Activated naive CD4-positive, alpha-beta T cell treated with anti-CD3 and anti-CD28 coated beads for 36 hours (primary cell): Measurements from ENCODE around the gene DRC1. TPM values are rescaled to one million over a fixed set of nuclear protein-coding genes. Genes with fewer than 3 reads are reported as not detected.
A peak's percentile ranks its signal among the peaks of the same experiment; 100 is the strongest.
"Not testable (repeated sequence)": the region's sequence is repeated elsewhere in the genome, so short reads cannot be mapped to it uniquely, and the experiment has no call there.

Experiments
- CTCF ChIA-PET: fragments of 350-600 bp; sonication (Branson Sonifier 250); formaldehyde crosslinking; loops from one replicate; lab custom pipeline; 2021; ENCODE audit warnings: antibody characterized with exemption; lab: Charles Lee
- DNase-seq: peaks from one replicate; pipeline ENCODE4 v3.0.0-alpha.2; 2020
- H3K27ac Mint-ChIP-seq: one replicate; pipeline ENCODE4 v1.8.0; 2021; ENCODE audit warnings: mild to moderate bottlenecking, mixed read lengths
- H3K27me3 Mint-ChIP-seq: one replicate; pipeline ENCODE4 v1.8.0; 2021; ENCODE audit warnings: low read depth, mixed read lengths
- H3K36me3 Mint-ChIP-seq: one replicate; pipeline ENCODE4 v1.8.0; 2021; ENCODE audit warnings: low read depth, mixed read lengths
- H3K4me1 Mint-ChIP-seq: one replicate; pipeline ENCODE4 v1.8.0; 2021; ENCODE audit warnings: low read depth, mixed read lengths
- H3K4me3 Mint-ChIP-seq: one replicate; pipeline ENCODE4 v1.8.0; 2021; ENCODE audit warnings: mild to moderate bottlenecking, moderate library complexity, mixed read lengths
- H3K9me3 Mint-ChIP-seq: one replicate; pipeline ENCODE4 v1.8.0; 2021; ENCODE audit warnings: mixed read lengths
- intact Hi-C: fragments of 100-400 bp; cut with micrococcal nuclease; formaldehyde crosslinking; loops from one replicate; pipeline ENCODE4 v1.15.1; 2023
- total RNA-seq, 2 experiments: library from RNA; stranded (reverse); gene quantifications; one replicate each; pipeline ENCODE4 v1.2.3, GENCODE V29; 2021

Gene DRC1
- not detected for total RNA-seq

DNA sequence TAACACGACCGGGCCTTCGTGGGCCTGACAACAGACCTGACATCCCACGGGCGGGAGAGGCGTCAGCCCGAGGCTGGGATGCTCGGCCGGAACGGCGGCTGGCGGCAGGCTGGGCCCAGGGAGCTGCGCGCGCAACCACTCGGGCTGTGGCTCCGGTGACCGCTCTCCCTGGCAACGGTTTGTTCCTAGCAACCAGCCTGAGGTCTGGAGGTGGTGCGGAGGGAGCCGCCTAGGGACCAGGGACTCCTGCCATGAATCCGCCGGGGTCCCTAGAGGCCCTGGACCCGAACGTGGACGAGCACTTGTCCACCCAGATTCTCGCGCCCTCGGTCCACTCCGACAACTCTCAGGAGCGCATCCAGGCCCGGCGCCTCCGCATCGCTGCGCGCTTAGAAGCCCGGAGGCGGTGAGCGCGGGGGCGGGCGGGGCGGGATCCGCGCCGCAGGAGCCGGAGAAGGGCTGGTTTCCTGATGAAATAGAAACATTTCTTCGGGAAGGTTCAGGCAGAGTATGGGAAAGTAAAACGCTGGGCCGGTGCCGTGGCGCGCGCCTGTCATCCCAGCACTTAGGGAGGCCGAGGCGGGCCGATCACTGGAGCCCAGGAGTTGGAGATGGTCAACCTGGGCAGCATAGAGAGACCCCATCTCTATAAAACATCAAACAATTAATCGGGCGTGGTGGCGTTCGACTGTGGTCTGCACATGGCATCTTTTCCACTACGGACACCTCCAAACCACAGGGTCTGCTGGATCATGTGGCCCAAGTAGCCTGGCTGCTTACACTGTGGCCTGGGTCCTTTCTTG, at the start of gene DRC1:
TSS of gene DRC1 (plus strand) at position 182 of the 803 bp plus-strand sequence. CDS start at position 252, 70 bp downstream.
- H3K4me1 Mint-ChIP-seq = peaks cover 4% of the 10 kb centered on the region
- peaks cover 5% of the 10 kb centered on the region for H3K27me3 Mint-ChIP-seq
- H3K27ac Mint-ChIP-seq = no peak within 1 kb of the TSS
- intact Hi-C loops = no loop called here
- H3K9me3 Mint-ChIP-seq = no peaks in the 10 kb centered on the region
- peak; percentile 15 for DNase-seq
- H3K4me3 Mint-ChIP-seq = no peak within 1 kb of the TSS
- CTCF ChIA-PET = interaction anchor here (0.7 kb wide), 1 partner anchor 343 kb away, joined by 3 read pairs; no protein-coding TSS in a partner anchor
- H3K36me3 Mint-ChIP-seq = peaks cover under 1% of the 10 kb centered on the region

DNA sequence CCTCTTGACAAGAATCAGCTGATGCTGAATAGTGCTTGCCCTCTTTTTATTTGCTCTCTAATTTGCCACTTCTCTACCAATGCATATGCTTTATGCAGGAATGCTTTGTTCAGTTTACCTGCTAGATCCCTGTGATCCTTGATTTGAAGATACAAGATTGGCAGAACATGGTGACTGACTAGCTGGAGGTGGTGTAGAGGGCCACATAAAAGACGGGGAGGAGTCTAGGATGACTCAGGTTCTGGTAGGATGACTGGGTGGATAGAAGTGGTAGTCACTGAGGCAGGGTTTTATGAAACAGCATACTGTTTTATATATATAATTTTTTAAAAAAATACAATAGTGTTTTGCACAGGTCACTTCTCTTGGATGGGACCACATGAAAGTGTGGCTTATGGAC, 48.8 kb upstream of the DRC1 start:
- peaks cover 21% of the 10 kb centered on the region for H3K36me3 Mint-ChIP-seq
- H3K4me1 Mint-ChIP-seq = peaks cover 57% of the 10 kb centered on the region
- H3K27ac Mint-ChIP-seq = no peak overlapping the region
- intact Hi-C loops = no loop called here
- CTCF ChIA-PET = no interaction called here
- H3K9me3 Mint-ChIP-seq = no peaks in the 10 kb centered on the region
- peak; percentile 63 for DNase-seq
- H3K27me3 Mint-ChIP-seq = no peaks in the 10 kb centered on the region
- H3K4me3 Mint-ChIP-seq = no peak overlapping the region

GRCh38 chr2:26354469-26354868, 47.3 kb upstream of the DRC1 start:
- intact Hi-C loops, H3K27ac Mint-ChIP-seq, H3K27me3 Mint-ChIP-seq, H3K4me3 Mint-ChIP-seq, H3K9me3 Mint-ChIP-seq, CTCF ChIA-PET, DNase-seq: not testable (repeated sequence)
- H3K36me3 Mint-ChIP-seq = peaks cover 18% of the 10 kb centered on the region
- H3K4me1 Mint-ChIP-seq = peaks cover 61% of the 10 kb centered on the region

DNA sequence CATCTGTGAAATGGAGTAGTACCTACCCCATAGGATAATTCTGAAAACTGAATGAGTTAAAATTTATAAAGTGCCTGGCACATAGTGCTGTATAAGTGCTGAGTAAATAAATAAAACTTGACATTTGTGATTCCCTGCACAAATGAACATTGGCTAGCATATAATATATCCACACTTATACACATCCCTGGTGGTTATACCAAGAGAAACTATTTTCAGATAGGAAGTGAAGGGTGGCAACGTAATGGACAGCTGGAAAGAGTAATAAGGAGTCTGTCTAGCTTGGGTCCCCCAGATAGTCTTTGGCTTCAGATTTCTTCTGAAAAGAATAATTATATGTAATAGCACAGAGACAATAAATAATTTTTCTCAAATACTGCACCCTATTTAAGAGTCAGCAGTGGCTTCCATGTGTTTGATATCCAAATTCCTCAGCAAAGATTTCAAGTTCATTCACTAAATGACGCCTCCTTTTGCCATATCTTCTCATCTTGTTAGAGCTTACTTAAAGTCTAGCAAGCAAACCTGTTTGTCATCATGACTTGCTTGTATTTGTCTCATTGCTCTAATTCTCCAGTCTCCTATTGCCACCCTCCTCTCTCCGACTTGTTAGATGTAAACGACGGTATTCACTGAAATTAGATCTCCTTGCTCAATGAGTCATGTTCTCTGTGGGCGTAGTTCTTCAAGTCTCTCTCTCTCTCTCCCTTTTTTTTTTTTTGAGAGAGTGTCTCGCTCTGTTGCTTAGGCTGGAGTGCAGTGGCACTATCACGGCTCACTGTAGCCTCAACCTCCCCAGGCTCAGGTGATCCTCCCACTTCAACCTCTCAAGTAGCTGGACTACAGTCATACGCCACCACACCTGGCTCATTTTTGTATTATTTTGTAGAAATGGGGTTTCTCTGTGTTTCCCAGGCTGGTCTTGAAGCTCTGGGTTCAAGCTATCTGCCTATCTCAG, 46.4 kb upstream of the DRC1 start:
- no peak for DNase-seq
- CTCF ChIA-PET = interaction anchor here (1.3 kb wide), 1 partner anchor 10 kb away, joined by 3 read pairs; the partner anchor contains the start of gene SELENOI
- peaks cover 16% of the 10 kb centered on the region for H3K36me3 Mint-ChIP-seq
- no peaks in the 10 kb centered on the region for H3K27me3 Mint-ChIP-seq
- H3K27ac Mint-ChIP-seq = no peak overlapping the region
- H3K4me1 Mint-ChIP-seq = peaks cover 62% of the 10 kb centered on the region
- intact Hi-C loops = loop anchor here (5.0 kb wide), 1 partner anchor 37 kb away; no protein-coding TSS in a partner anchor
- no peaks in the 10 kb centered on the region for H3K9me3 Mint-ChIP-seq
- no peak overlapping the region for H3K4me3 Mint-ChIP-seq

- DNase-seq = no peak
- Mint-ChIP-seq H3K27me3 (no peaks in the 10 kb centered on the region), H3K36me3 (peaks cover 15% of the 10 kb centered on the region), H3K9me3 (no peaks in the 10 kb centered on the region), H3K4me3 (no peak overlapping the region), H3K27ac (peak overlapping the region; percentile 19), H3K4me1 (peaks cover 62% of the 10 kb centered on the region)
- CTCF ChIA-PET = interaction anchor here (1.3 kb wide), 1 partner anchor 10 kb away, joined by 3 read pairs; the partner anchor contains the start of gene SELENOI
- intact Hi-C loops = loop anchor here (5.0 kb wide), 1 partner anchor 36 kb away; no protein-coding TSS in a partner anchor
These were observed 45.6 kb upstream of the DRC1 start for GRCh38 chr2:26356111-26356510.

GRCh38 chr2:26356771-26357170, 44.9 kb upstream of the DRC1 start:
- no peak overlapping the region for H3K27ac Mint-ChIP-seq
- peaks cover 13% of the 10 kb centered on the region for H3K36me3 Mint-ChIP-seq
- H3K27me3 Mint-ChIP-seq = no peaks in the 10 kb centered on the region
- no peak for DNase-seq
- H3K4me1 Mint-ChIP-seq = peaks cover 59% of the 10 kb centered on the region
- no peak overlapping the region for H3K4me3 Mint-ChIP-seq
- CTCF ChIA-PET = interaction anchor here (0.7 to 1.3 kb wide), 2 partner anchors 11 to 569 kb away, joined by 3 read pairs; partner anchors contain the start of gene SELENOI
- H3K9me3 Mint-ChIP-seq = no peaks in the 10 kb centered on the region
- intact Hi-C loops = loop anchor here (5.0 kb wide), 1 partner anchor 36 kb away; no protein-coding TSS in a partner anchor

GRCh38 chr2:26359886-26360473, 41.7 kb upstream of the DRC1 start:
- intact Hi-C loops = loop anchor here (5.0 kb wide), 1 partner anchor 32 kb away; no protein-coding TSS in a partner anchor
- no peak for DNase-seq
- no peak overlapping the region for H3K27ac Mint-ChIP-seq
- CTCF ChIA-PET = no interaction called here
- no peaks in the 10 kb centered on the region for H3K27me3 Mint-ChIP-seq
- H3K36me3 Mint-ChIP-seq = peaks cover 7% of the 10 kb centered on the region
- H3K4me1 Mint-ChIP-seq = peaks cover 52% of the 10 kb centered on the region
- no peaks in the 10 kb centered on the region for H3K9me3 Mint-ChIP-seq
- H3K4me3 Mint-ChIP-seq = no peak overlapping the region

DNA sequence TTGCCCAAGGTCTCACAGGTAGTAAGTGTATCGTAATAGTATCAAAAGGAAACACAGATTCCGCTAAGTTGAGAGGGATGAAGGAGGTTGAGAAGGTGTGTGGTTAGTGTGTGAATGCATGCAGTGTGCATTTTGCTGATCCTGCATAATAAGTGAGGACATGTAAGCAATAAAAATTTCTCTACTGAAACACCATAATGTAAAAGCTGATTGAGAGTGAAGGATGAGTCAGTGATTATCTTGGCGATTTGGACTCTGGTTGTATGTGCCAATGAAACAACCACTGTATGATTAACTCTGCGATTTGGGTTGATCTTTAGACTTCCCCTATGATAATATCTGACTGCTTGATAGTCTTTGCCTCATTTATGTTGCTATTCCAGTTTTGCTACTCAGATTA, 38.4 kb upstream of the DRC1 start:
- H3K27me3 Mint-ChIP-seq = no peaks in the 10 kb centered on the region
- CTCF ChIA-PET = interaction anchor here (1.0 kb wide), 1 partner anchor 10 kb away, joined by 3 read pairs; no protein-coding TSS in a partner anchor
- H3K27ac Mint-ChIP-seq = no peak overlapping the region
- no peak overlapping the region for H3K4me3 Mint-ChIP-seq
- DNase-seq = no peak
- H3K36me3 Mint-ChIP-seq = peaks cover 9% of the 10 kb centered on the region
- no peaks in the 10 kb centered on the region for H3K9me3 Mint-ChIP-seq
- peaks cover 31% of the 10 kb centered on the region for H3K4me1 Mint-ChIP-seq
- intact Hi-C loops = no loop called here

- CTCF ChIA-PET = no interaction called here
- Mint-ChIP-seq H3K36me3 (peaks cover 10% of the 10 kb centered on the region), H3K4me1 (peaks cover 25% of the 10 kb centered on the region), H3K27ac (no peak overlapping the region), H3K9me3 (no peaks in the 10 kb centered on the region), H3K27me3 (no peaks in the 10 kb centered on the region), H3K4me3 (no peak overlapping the region)
- no peak for DNase-seq
- intact Hi-C loops = no loop called here
These were observed 37.8 kb upstream of the DRC1 start for GRCh38 chr2:26363958-26364357.

- no peak for DNase-seq
- H3K9me3 Mint-ChIP-seq = no peaks in the 10 kb centered on the region
- CTCF ChIA-PET = no interaction called here
- no peak overlapping the region for H3K4me3 Mint-ChIP-seq
- peaks cover 17% of the 10 kb centered on the region for H3K36me3 Mint-ChIP-seq
- intact Hi-C loops = no loop called here
- peaks cover 18% of the 10 kb centered on the region for H3K4me1 Mint-ChIP-seq
- no peak overlapping the region for H3K27ac Mint-ChIP-seq
- H3K27me3 Mint-ChIP-seq = no peaks in the 10 kb centered on the region
These were observed 37.1 kb upstream of the DRC1 start for GRCh38 chr2:26364669-26365068.

DNA sequence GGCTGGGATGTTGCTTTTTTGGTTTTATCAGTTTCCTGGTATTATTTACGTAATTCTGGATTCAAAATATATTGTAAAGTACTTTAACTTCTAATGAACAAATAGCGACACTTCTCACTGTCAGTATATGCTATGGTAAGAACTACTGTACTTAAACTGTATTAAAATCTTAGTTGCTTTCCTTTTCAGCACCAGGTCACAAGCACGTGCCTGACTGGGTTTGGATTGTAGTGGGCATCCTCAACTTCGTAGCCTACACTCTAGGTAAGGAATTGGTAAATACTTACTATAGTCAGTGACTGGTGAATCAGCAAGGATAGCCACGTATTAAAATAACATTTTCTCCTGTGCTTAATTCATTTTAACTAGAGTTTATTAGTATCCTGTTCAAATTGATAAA, 34.8 kb upstream of the DRC1 start:
- Mint-ChIP-seq H3K4me3 (no peak overlapping the region), H3K27me3 (no peaks in the 10 kb centered on the region), H3K4me1 (peaks cover 13% of the 10 kb centered on the region), H3K36me3 (peaks cover 21% of the 10 kb centered on the region), H3K9me3 (no peaks in the 10 kb centered on the region), H3K27ac (no peak overlapping the region)
- DNase-seq = no peak
- intact Hi-C loops = no loop called here
- CTCF ChIA-PET = no interaction called here

GRCh38 chr2:26369664-26370063, 32.1 kb upstream of the DRC1 start:
- H3K36me3 Mint-ChIP-seq = peaks cover 33% of the 10 kb centered on the region
- H3K9me3 Mint-ChIP-seq, H3K27me3 Mint-ChIP-seq, CTCF ChIA-PET, H3K4me1 Mint-ChIP-seq, H3K27ac Mint-ChIP-seq, intact Hi-C loops, H3K4me3 Mint-ChIP-seq, DNase-seq: not testable (repeated sequence)
